Astrocyte of the spinal cord (primary cell): ENCODE results near the gene UBA1.
"Not testable (repeated sequence)": the region's sequence is repeated elsewhere in the genome, so short reads cannot be mapped to it uniquely, and the experiment has no call there.

Experiments used
- DNase-seq: peaks from one replicate; pipeline ENCODE4 v3.0.0; 2011; ENCODE audit warnings: low read depth, low spot score
- H3K4me3 ChIP-seq: 2 replicates; pipeline ENCODE4 v1.5.1; 2011; ENCODE audit warnings: low read depth, mild to moderate bottlenecking, low read length, moderate library complexity
- in situ Hi-C: cut with HindIII; loops from 2 replicates; pipeline ENCODE4 v1.10.0; 2017; ENCODE audit warnings: low sequenced_read_pairs
- TF ChIP-seq, protein P1 (sequence below): IDR thresholded peaks from 2 replicates; pipeline ENCODE4 v1.5.1; 2012; ENCODE audit warnings: low read depth, mild to moderate bottlenecking, low read length, inconsistent platforms

Gene UBA1

DNA sequence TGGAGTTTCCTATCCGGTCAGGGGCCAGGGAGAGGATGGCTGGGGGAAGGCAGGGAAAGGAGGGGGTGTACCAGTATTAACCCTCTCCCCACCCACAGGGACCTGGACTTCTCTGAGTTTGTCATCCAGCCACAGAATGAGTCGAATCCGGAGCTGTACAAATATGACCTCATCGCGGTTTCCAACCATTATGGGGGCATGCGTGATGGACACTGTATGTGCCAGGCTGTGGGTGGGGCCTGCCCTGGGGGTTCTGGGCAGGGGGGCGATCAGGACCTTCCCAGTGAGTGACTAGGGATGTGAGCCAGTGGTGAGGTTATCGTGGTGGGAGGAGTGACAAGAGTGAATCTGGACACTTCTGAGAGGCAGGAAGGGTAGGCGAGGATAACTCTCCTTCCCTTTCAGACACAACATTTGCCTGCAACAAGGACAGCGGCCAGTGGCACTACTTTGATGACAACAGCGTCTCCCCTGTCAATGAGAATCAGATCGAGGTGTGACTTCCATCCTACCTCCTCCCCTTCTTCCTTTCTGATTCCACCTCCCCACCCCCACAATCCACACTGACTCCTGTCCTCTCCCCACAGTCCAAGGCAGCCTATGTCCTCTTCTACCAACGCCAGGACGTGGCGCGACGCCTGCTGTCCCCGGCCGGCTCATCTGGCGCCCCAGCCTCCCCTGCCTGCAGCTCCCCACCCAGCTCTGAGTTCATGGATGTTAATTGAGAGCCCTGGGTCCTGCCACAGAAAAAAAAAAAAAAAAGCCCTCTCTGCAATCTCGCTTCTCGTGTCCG, 53.8 kb downstream of the UBA1 start:
- DNase-seq = peak; percentile 80
- in situ Hi-C loops = no loop called here
- H3K4me3 ChIP-seq = no peak overlapping the region
- TF ChIP-seq, protein P1, sequence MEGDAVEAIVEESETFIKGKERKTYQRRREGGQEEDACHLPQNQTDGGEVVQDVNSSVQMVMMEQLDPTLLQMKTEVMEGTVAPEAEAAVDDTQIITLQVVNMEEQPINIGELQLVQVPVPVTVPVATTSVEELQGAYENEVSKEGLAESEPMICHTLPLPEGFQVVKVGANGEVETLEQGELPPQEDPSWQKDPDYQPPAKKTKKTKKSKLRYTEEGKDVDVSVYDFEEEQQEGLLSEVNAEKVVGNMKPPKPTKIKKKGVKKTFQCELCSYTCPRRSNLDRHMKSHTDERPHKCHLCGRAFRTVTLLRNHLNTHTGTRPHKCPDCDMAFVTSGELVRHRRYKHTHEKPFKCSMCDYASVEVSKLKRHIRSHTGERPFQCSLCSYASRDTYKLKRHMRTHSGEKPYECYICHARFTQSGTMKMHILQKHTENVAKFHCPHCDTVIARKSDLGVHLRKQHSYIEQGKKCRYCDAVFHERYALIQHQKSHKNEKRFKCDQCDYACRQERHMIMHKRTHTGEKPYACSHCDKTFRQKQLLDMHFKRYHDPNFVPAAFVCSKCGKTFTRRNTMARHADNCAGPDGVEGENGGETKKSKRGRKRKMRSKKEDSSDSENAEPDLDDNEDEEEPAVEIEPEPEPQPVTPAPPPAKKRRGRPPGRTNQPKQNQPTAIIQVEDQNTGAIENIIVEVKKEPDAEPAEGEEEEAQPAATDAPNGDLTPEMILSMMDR = no peak

DNA sequence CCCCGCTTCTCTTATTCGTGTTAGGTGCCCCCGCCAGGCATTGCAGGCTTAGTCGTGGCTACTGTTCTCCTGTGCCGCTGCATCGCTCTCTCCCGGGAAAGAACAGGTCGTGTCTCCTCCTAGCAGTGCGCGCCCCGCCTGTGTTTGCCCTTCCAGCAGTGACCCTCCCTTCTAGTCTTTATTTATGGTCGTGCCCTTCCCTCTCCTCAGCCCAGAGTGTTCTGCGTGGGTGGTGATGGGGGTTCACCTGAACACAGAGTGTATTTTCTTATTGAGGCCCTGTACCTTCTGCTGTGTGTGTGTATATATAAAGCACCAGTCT, 54.3 kb downstream of the UBA1 start:
- DNase-seq = no peak
- in situ Hi-C loops = no loop called here
- no peak overlapping the region for H3K4me3 ChIP-seq
- TF ChIP-seq, protein P1 = no peak

DNA sequence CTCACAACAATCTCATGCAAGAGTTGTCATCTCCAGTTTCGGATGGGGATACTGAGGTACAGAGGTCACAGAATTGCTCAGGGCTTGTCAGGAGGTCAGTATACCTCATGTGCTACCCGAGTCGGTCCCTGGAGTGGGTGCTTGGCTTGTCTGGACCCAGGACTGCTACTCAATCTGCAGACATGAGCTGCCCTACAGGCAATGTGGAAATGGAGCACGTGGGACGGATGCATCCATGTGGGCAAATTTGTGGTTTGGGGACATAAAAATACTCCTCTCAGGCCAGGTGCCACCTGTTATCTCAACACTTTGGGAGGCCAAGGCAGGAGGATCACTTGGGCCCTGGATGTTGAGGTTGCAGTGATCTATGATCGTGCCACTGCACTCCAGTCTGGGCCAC, 54.9 kb downstream of the UBA1 start:
- TF ChIP-seq, protein P1 = no peak
- in situ Hi-C loops = no loop called here
- DNase-seq = no peak

DNA sequence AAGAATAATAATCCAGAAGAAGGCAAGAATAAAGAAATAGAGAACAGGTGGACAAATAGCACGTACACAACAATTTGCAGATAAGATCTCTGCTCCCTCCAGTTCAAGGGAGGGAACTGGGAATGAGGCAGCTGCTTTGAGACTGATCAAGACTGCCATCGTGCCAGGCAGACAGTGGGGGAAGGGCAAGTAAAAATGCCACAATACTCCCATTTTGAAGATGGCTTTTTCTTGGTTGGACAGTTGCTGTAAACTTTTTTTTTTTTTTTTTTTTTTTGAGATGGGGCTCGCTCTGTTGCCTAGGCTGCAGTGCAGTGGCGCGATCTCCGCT, 56.4 kb downstream of the UBA1 start:
- no peak for DNase-seq
- no peak overlapping the region for H3K4me3 ChIP-seq
- TF ChIP-seq, protein P1 = no peak
- in situ Hi-C loops = no loop called here

More for the DNA sequence above, 54.9 kb downstream of the UBA1 start:
- no peak overlapping the region for H3K4me3 ChIP-seq

DNA sequence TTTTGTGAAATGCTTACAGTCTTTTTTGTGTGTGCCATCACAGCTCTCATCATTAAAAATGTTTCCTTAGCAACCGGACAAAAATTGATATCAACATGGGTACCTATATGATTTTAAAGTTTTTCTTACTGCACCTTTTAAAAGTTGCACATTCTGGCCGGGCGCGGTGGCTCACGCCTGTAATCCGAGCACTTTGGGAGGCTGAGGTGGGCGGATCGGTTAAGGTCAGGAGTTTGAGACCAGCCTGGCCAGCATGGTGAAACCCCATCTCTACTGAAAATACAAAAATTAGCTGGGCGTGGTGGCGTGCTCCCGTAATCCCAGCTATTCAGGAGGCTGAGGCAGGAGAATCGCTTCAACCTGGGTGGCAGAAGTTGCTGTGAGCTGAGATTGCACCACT, 64.0 kb downstream of the UBA1 start:
- DNase-seq, H3K4me3 ChIP-seq, in situ Hi-C loops: not testable (repeated sequence)
